ENCODE results near the gene RNASEL. TPM values are rescaled to one million over a fixed set of nuclear protein-coding genes. Genes with fewer than 3 reads are reported as not detected.

Gene RNASEL
- total and polyA plus RNA-seq, 2 donors (not counting 3 experiments of a cell fraction or from before 2014, with no cell fraction given) = 0.59 to 1.9 TPM

DNA sequence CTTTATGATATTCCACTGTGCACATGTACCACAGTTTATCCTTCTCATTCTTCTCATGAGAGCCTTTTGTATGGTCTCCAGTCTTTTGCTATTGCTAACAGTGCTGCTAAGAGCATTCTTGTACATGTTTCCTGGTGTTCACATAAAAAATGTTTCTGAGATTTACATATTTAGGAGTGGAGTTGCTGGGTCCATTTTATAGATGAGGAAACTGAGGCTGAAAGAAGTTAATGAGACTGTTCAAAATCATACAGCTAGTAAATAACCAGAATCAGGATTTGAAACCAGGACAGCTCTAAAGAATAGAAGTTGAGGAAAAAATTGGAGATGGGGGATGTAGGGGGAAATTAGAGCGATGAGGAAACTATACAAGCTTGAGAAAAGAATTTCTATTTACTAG is 42.9 kb upstream of the RNASEL start:
- POLR2A ChIA-PET = no interaction called here

More for the DNA sequence above, 42.9 kb upstream of the RNASEL start:
- Histone ChIP-seq H3K4me3 (replicated peaks in 1 of 3; ENCODE audit: insufficient read depth in 1 of 3, low read depth in 1 of 3, low read length in 3 of 3) (no peak overlapping the region), H4K20me1 (replicated peaks; ENCODE audit: control insufficient read depth, extremely low read depth, insufficient read depth, low read length) (no peaks in the 10 kb centered on the region), H3K79me2 (ENCODE audit: control insufficient read depth, insufficient read depth, low read length) (no peaks in the 10 kb centered on the region), H3K9me1 (replicated peaks; ENCODE audit: control insufficient read depth, extremely low read depth, insufficient read depth, low read length) (no peaks in the 10 kb centered on the region), H3K36me3 (ENCODE audit: control insufficient read depth in 2 of 2, extremely low read depth in 1 of 2, insufficient read depth in 2 of 2, low read length in 2 of 2) (no peaks in the 10 kb centered on the region), H3K27me3 (ENCODE audit: control insufficient read depth in 2 of 2, insufficient read depth in 2 of 2, low read length in 2 of 2) (no peaks in the 10 kb centered on the region), H3K4me1 (ENCODE audit: control insufficient read depth, extremely low read depth, insufficient read depth, low read length) (no peaks in the 10 kb centered on the region), H3K4me2 (ENCODE audit: insufficient read depth, low read length) (no peak overlapping the region), H2AFZ (ENCODE audit: low read depth, low read length) (no peak overlapping the region), H3K9me3 (replicated peaks; ENCODE audit: control insufficient read depth, insufficient read depth, low read length) (no peaks in the 10 kb centered on the region), H3K27ac (ENCODE audit: insufficient read depth, low read depth, low read length) (no peak overlapping the region), H3K9ac (replicated peaks; ENCODE audit: extremely low read depth, insufficient read depth, low read length) (no peak overlapping the region)
- no peak for FAIRE-seq
- CTCF ChIA-PET = interaction anchor here (0.6 to 1.6 kb wide), 2 partner anchors 15 to 150 kb away, joined by 3 read pairs; no protein-coding TSS in a partner anchor
- intact Hi-C loops (cut with micrococcal nuclease) = no loop called here
- DNase-seq (ENCODE audit: low read depth, low spot score) = no peak
- dilution Hi-C loops (cut with MboI; ENCODE audit: extremely low pct_ligation_motif_present, low sequenced_read_pairs) = no loop called here
- TF ChIP-seq GATA2 (IDR thresholded peaks at IDR 0.05; ENCODE audit: insufficient read depth, insufficient read length, low read depth, low read length) (no peak), JUN (IDR thresholded peaks at IDR 0.05; ENCODE audit: borderline replicate concordance, insufficient read depth, insufficient read length, low read depth) (no peak), POLR2AphosphoS5 (IDR thresholded peaks at IDR 0.05; ENCODE audit: insufficient read depth, low read depth, low read length) (no peak), MYC (IDR thresholded peaks at IDR 0.05; ENCODE audit: low read depth, low read length) (no peak), POLR2A (IDR thresholded peaks at IDR 0.05; ENCODE audit: low read depth, low read length) (no peak)
- TF ChIP-seq, protein P1, sequence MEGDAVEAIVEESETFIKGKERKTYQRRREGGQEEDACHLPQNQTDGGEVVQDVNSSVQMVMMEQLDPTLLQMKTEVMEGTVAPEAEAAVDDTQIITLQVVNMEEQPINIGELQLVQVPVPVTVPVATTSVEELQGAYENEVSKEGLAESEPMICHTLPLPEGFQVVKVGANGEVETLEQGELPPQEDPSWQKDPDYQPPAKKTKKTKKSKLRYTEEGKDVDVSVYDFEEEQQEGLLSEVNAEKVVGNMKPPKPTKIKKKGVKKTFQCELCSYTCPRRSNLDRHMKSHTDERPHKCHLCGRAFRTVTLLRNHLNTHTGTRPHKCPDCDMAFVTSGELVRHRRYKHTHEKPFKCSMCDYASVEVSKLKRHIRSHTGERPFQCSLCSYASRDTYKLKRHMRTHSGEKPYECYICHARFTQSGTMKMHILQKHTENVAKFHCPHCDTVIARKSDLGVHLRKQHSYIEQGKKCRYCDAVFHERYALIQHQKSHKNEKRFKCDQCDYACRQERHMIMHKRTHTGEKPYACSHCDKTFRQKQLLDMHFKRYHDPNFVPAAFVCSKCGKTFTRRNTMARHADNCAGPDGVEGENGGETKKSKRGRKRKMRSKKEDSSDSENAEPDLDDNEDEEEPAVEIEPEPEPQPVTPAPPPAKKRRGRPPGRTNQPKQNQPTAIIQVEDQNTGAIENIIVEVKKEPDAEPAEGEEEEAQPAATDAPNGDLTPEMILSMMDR (IDR thresholded peaks at IDR 0.05; ENCODE audit: extremely low read depth in 1 of 2, insufficient read depth in 1 of 2, low read depth in 1 of 2, low read length in 2 of 2) = no peak
- TF ChIP-seq, protein P2, sequence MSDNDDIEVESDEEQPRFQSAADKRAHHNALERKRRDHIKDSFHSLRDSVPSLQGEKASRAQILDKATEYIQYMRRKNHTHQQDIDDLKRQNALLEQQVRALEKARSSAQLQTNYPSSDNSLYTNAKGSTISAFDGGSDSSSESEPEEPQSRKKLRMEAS (IDR thresholded peaks at IDR 0.05; ENCODE audit: insufficient read depth, insufficient read length) = no peak
- no TSS peak for BruUV-seq (replicated peaks)
